ENCODE measurements around the gene MDP1.

MDP1 gene

GRCh38 chr14:24240110-24240918 is 24.4 kb upstream of the MDP1 start:
- peak overlapping the region; percentile 18 for H3K27ac ChIP-seq (ENCODE audit: poor library complexity, severe bottlenecking)
- ATAC-seq (ENCODE audit: low read depth), result no peak
- peaks cover 63% of the 10 kb centered on the region for H3K36me3 ChIP-seq (ENCODE audit: low read depth)

GRCh38 chr14:24238527-24239037 is 22.7 kb upstream of the MDP1 start:
- Histone ChIP-seq H3K27me3 (ENCODE audit: insufficient read depth, poor library complexity, severe bottlenecking) (no peaks in the 10 kb centered on the region), H3K4me1 (ENCODE audit: insufficient read depth, poor library complexity, severe bottlenecking) (peaks cover 31% of the 10 kb centered on the region), H3K36me3 (ENCODE audit: low read depth) (peaks cover 80% of the 10 kb centered on the region), H3K4me3 (ENCODE audit: severe bottlenecking) (no peak overlapping the region), H3K9me3 (ENCODE audit: severe bottlenecking) (no peaks in the 10 kb centered on the region), H3K27ac (ENCODE audit: poor library complexity, severe bottlenecking) (peak overlapping the region; percentile 18)
- DNase-seq (ENCODE audit: low spot score) (no peak), ATAC-seq (ENCODE audit: low read depth) (no peak)
- TF ChIP-seq CTCF (IDR thresholded peaks at IDR 0.05; ENCODE audit: poor library complexity, severe bottlenecking), result no peak

More at GRCh38 chr14:24240110-24240918, 24.4 kb upstream of the MDP1 start:
- DNase-seq (ENCODE audit: low spot score), result no peak
- no peaks in the 10 kb centered on the region for H3K9me3 ChIP-seq (ENCODE audit: severe bottlenecking)
- peaks cover 23% of the 10 kb centered on the region for H3K4me1 ChIP-seq (ENCODE audit: insufficient read depth, poor library complexity, severe bottlenecking)
- no peak overlapping the region for H3K4me3 ChIP-seq (ENCODE audit: severe bottlenecking)
- TF ChIP-seq CTCF (IDR thresholded peaks at IDR 0.05; ENCODE audit: poor library complexity, severe bottlenecking), result no peak
- H3K27me3 ChIP-seq (ENCODE audit: insufficient read depth, poor library complexity, severe bottlenecking), result no peaks in the 10 kb centered on the region

- H3K27me3 ChIP-seq (ENCODE audit: insufficient read depth, poor library complexity, severe bottlenecking), result no peaks in the 10 kb centered on the region
- H3K4me1 ChIP-seq (ENCODE audit: insufficient read depth, poor library complexity, severe bottlenecking), result peaks cover 27% of the 10 kb centered on the region
- peak overlapping the region; percentile 18 for H3K27ac ChIP-seq (ENCODE audit: poor library complexity, severe bottlenecking)
- ATAC-seq (ENCODE audit: low read depth) (peak; percentile 6; the same call in 2 of the 3 replicates), DNase-seq (ENCODE audit: low spot score) (peak; percentile 85)
- no peak for TF ChIP-seq CTCF (IDR thresholded peaks at IDR 0.05; ENCODE audit: poor library complexity, severe bottlenecking)
- no peak overlapping the region for H3K4me3 ChIP-seq (ENCODE audit: severe bottlenecking)
- peaks cover 83% of the 10 kb centered on the region for H3K36me3 ChIP-seq (ENCODE audit: low read depth)
- no peaks in the 10 kb centered on the region for H3K9me3 ChIP-seq (ENCODE audit: severe bottlenecking)
Measured at GRCh38 chr14:24238123-24238522, 22.3 kb upstream of the MDP1 start.

GRCh38 chr14:24237463-24237955 is 21.6 kb upstream of the MDP1 start:
- DNase-seq (ENCODE audit: low spot score) (no peak), ATAC-seq (ENCODE audit: low read depth) (no peak)
- Histone ChIP-seq H3K4me1 (ENCODE audit: insufficient read depth, poor library complexity, severe bottlenecking) (peaks cover 24% of the 10 kb centered on the region), H3K9me3 (ENCODE audit: severe bottlenecking) (no peaks in the 10 kb centered on the region), H3K27ac (ENCODE audit: poor library complexity, severe bottlenecking) (peak overlapping the region; percentile 18), H3K27me3 (ENCODE audit: insufficient read depth, poor library complexity, severe bottlenecking) (no peaks in the 10 kb centered on the region), H3K36me3 (ENCODE audit: low read depth) (peaks cover 83% of the 10 kb centered on the region), H3K4me3 (ENCODE audit: severe bottlenecking) (no peak overlapping the region)
- TF ChIP-seq CTCF (IDR thresholded peaks at IDR 0.05; ENCODE audit: poor library complexity, severe bottlenecking), result no peak
